Urothelium cell line (cell line): ENCODE data around the gene SLC27A1.
A peak's percentile ranks its signal among the peaks of the same experiment; 100 is the strongest.
"Not testable (repeated sequence)": the region's sequence is repeated elsewhere in the genome, so short reads cannot be mapped to it uniquely, and the experiment has no call there.

Experiments
- DNase-seq: peaks from one replicate; pipeline ENCODE4 v3.0.0; 2011; ENCODE audit warnings: low spot score, mixed read lengths
- FAIRE-seq: peaks from 2 replicates; lab custom pipeline; 2011; peaks lifted over from hg19 to GRCh38; lab: Jason Lieb, UNC

The SLC27A1 gene

GRCh38 chr19:17534767-17535166 lies 64.4 kb downstream of the SLC27A1 start:
- no peak for FAIRE-seq
- no peak for DNase-seq

- DNase-seq, result no peak
- no peak for FAIRE-seq
Observed at GRCh38 chr19:17536955-17537354, 66.6 kb downstream of the SLC27A1 start.

GRCh38 chr19:17538684-17539237 lies 68.4 kb downstream of the SLC27A1 start:
- no peak for DNase-seq
- no peak for FAIRE-seq

- FAIRE-seq (no peak), DNase-seq (peak; percentile 85)
Observed at GRCh38 chr19:17539238-17540117, 69.2 kb downstream of the SLC27A1 start.

- DNase-seq (no peak), FAIRE-seq (no peak)
Observed at GRCh38 chr19:17540174-17540573, 69.8 kb downstream of the SLC27A1 start.

- no peak for FAIRE-seq
- no peak for DNase-seq
Observed at GRCh38 chr19:17541184-17541759, 70.9 kb downstream of the SLC27A1 start.

- no peak for DNase-seq
- no peak for FAIRE-seq
Observed at GRCh38 chr19:17542042-17542441, 71.7 kb downstream of the SLC27A1 start.

GRCh38 chr19:17542793-17543582 lies 72.7 kb downstream of the SLC27A1 start:
- no peak for DNase-seq
- no peak for FAIRE-seq

- DNase-seq, result no peak
- no peak for FAIRE-seq
Observed at GRCh38 chr19:17543986-17544385, 73.7 kb downstream of the SLC27A1 start.

GRCh38 chr19:17544418-17544817 lies 74.1 kb downstream of the SLC27A1 start:
- DNase-seq, result no peak
- no peak for FAIRE-seq

GRCh38 chr19:17548145-17548544 lies 77.8 kb downstream of the SLC27A1 start:
- FAIRE-seq (no peak), DNase-seq (no peak)

GRCh38 chr19:17549085-17549740 lies 78.9 kb downstream of the SLC27A1 start:
- no peak for DNase-seq

GRCh38 chr19:17550076-17550667 lies 79.8 kb downstream of the SLC27A1 start:
- DNase-seq (no peak), FAIRE-seq (no peak)

More at GRCh38 chr19:17549085-17549740, 78.9 kb downstream of the SLC27A1 start:
- no peak for FAIRE-seq

GRCh38 chr19:17552735-17553134 lies 82.4 kb downstream of the SLC27A1 start:
- FAIRE-seq, result not testable (repeated sequence)

GRCh38 chr19:17553256-17553655 lies 82.9 kb downstream of the SLC27A1 start:
- DNase-seq (peak; percentile 52), FAIRE-seq (no peak)

More at GRCh38 chr19:17552735-17553134, 82.4 kb downstream of the SLC27A1 start:
- not testable (repeated sequence) for DNase-seq

- DNase-seq (no peak), FAIRE-seq (no peak)
Observed at GRCh38 chr19:17554968-17555479, 84.7 kb downstream of the SLC27A1 start.

GRCh38 chr19:17555480-17555928 lies 85.2 kb downstream of the SLC27A1 start, which contains the start of gene COLGALT1:
Gene COLGALT1 (plus strand): TSS chr19:17555649. CDS start chr19:17555714, 65 bp downstream.
- DNase-seq (peak; percentile 94), FAIRE-seq (no peak)
